ENCODE data around the gene PIGS. TPM values are rescaled to one million over a fixed set of nuclear protein-coding genes. Genes with fewer than 3 reads are reported as not detected.

The PIGS gene
- total and polyA plus RNA-seq, 9 of the 15 experiments (the other 6 are each of a cell fraction or from before 2014, with no cell fraction given): 47.5 to 138 (median 57.6) TPM

GRCh38 chr17:28576758-28577465 lies 5.6 kb upstream of the PIGS start, which contains the start of gene ALDOC (continued):
- peak; percentile 7; the same call in 1 of the 2 replicates for TF ChIP-seq THRB (CRISPR knock-in tag; conservative IDR thresholded peaks at IDR 0.05)
- TF ChIP-seq SFPQ (IDR thresholded peaks at IDR 0.05; ENCODE audit: low read depth, low read length): no peak
- no peak for TF ChIP-seq GABPB2 (CRISPR knock-in tag; conservative IDR thresholded peaks at IDR 0.05)
- peak; percentile 94 for TF ChIP-seq POLR2AphosphoS2 (IDR thresholded peaks at IDR 0.05; ENCODE audit: low read length)
- 0 out of 2 replicates have a peak, but pooled peaks have one; percentile 49 for TF ChIP-seq ZNF395 (CRISPR knock-in tag; IDR thresholded peaks at IDR 0.05)
- no peak for TF ChIP-seq STAT5B (CRISPR knock-in tag; IDR thresholded peaks at IDR 0.05)
- TF ChIP-seq BCLAF1 (IDR thresholded peaks at IDR 0.05; ENCODE audit: borderline replicate concordance in 1 of 2, control insufficient read depth in 1 of 2, low read depth in 2 of 2, low read length in 1 of 2): no peak
- peak; percentile 60; the same call in 1 of the 2 replicates for TF ChIP-seq CREB3 (tag; conservative IDR thresholded peaks at IDR 0.05; ENCODE audit: low read depth)
- TF ChIP-seq NCOA2 (IDR thresholded peaks at IDR 0.05; ENCODE audit: partially characterized antibody in 2 of 2): no peak
- TF ChIP-seq MXI1 (IDR thresholded peaks at IDR 0.05; ENCODE audit: low read depth, low read length): 0 out of 2 replicates have a peak, but pooled peaks have one; percentile 42
- peak; percentile 38; the same call in 1 of the 2 replicates for TF ChIP-seq LEF1 (IDR thresholded peaks at IDR 0.05)
- no peak for TF ChIP-seq ZNF217 (CRISPR knock-in tag; IDR thresholded peaks at IDR 0.05)
- peak; percentile 70 for TF ChIP-seq CXXC5 (CRISPR knock-in tag; IDR thresholded peaks at IDR 0.05)
- peak; percentile 90 for TF ChIP-seq KDM5B (IDR thresholded peaks at IDR 0.05; ENCODE audit: insufficient replicate concordance, low read depth, low read length)
- peak in 1 of 2 experiments; percentile 9; a peak in 1 of 4 replicates for TF ChIP-seq SIN3A (IDR thresholded peaks at IDR 0.05; ENCODE audit: borderline replicate concordance in 2 of 2, control insufficient read depth in 1 of 2, low read depth in 2 of 2, low read length in 2 of 2)
